ENCODE results near the gene AGFG1. TPM values are rescaled to one million over a fixed set of nuclear protein-coding genes. Genes with fewer than 3 reads are reported as not detected.

The AGFG1 gene
- polyA plus RNA-seq (2013, experiment 1 of 2) = 68.7 TPM
- polyA plus RNA-seq (2013, experiment 2 of 2) = 69.9 TPM

- Histone ChIP-seq H2BK15ac (replicated peaks; ENCODE audit: low read depth) (no peak within 1 kb of the TSS), H3K9ac (ENCODE audit: low read length) (peak within 1 kb of the TSS; percentile 92), H2BK5ac (ENCODE audit: low read length) (no peak within 1 kb of the TSS), H3K27ac (ENCODE audit: low read depth, low read length) (peak within 1 kb of the TSS; percentile 60), H4K8ac (ENCODE audit: low read depth, low read length) (no peak within 1 kb of the TSS), H2AK5ac (ENCODE audit: low read length) (no peak within 1 kb of the TSS), H3K4me1 (ENCODE audit: control insufficient read depth, low read depth, low read length) (no peaks in the 10 kb centered on the region), H3K56ac (ENCODE audit: low read length) (peak within 1 kb of the TSS; percentile 95), H3K4me3 (ENCODE audit: low read length) (peak within 1 kb of the TSS; percentile 91), H3K4me2 (ENCODE audit: low read length) (peak within 1 kb of the TSS; percentile 66), H3K23ac (ENCODE audit: low read length) (peak within 1 kb of the TSS; percentile 91), H4K5ac (ENCODE audit: low read length) (no peak within 1 kb of the TSS), H3K18ac (ENCODE audit: low read length) (peak within 1 kb of the TSS; percentile 97), H3K27me3 (ENCODE audit: insufficient read depth, low read length, poor library complexity) (no peaks in the 10 kb centered on the region), H3K36me3 (ENCODE audit: control insufficient read depth, insufficient read depth, low read length) (no peaks in the 10 kb centered on the region), H2BK120ac (ENCODE audit: low read depth, low read length) (no peak within 1 kb of the TSS), H3K79me2 (ENCODE audit: control insufficient read depth, insufficient read depth, low read length) (peaks cover 38% of the 10 kb centered on the region), H3K4ac (ENCODE audit: low read depth, low read length) (peak within 1 kb of the TSS; percentile 83), H3K79me1 (ENCODE audit: low read length) (no peaks in the 10 kb centered on the region)
- DNase-seq = peak; percentile 88
- WGBS (ENCODE audit: extremely low coverage, insufficient coverage, low lambda C conversion rate) = no CpG with 5 or more reads among the region's 28 CpGs
These were observed at the start of gene AGFG1 for GRCh38 chr2:227471924-227472264. TSS of gene AGFG1 (plus strand) at chr2:227472156. CDS start at chr2:227472422, 266 bp downstream.

DNA sequence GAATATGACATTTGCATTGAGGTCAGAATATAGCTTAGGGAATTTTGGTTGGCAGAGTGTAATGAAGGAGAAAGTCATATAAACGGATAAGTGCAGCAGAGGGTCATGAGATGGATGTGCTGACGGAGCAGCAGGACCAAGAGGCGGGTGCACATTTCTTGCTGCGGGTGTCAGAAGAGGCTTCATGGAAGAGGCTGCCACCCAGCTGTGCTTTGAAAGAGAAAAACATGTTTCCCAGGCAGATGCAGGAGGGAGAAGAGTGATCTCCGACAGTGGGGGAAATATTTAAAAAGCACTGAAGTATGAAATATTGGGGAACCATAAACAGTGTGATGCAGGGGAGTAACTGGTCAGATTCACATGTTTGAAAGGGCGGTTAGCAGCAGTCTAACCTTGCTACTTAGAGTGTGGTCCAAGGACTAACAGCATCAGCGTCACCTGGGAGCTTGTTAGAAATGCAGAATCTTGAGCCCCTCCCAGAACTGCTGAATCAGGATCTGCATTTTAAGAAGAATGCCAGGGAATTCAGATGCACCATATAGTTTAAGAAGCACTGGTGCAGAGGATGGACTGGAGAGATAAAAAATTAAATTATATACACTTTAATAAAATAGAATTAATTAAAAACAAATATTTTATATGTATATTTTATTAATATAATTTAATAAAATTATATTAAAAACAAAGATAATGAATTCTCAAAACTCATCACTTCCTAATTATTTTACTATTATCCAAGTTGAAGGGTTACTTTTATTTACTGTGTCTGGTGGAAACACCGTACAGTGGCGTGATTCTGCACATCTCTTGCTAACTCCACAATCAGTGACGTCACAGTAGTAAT is 48.1 kb upstream of the AGFG1 start:
- Histone ChIP-seq H3K36me3 (ENCODE audit: control insufficient read depth, insufficient read depth, low read length) (no peaks in the 10 kb centered on the region), H3K4me1 (ENCODE audit: control insufficient read depth, low read depth, low read length) (no peaks in the 10 kb centered on the region), H3K4me2 (ENCODE audit: low read length) (no peak overlapping the region), H3K79me1 (ENCODE audit: low read length) (no peaks in the 10 kb centered on the region), H3K9ac (ENCODE audit: low read length) (no peak overlapping the region), H3K18ac (ENCODE audit: low read length) (no peak overlapping the region), H3K4me3 (ENCODE audit: low read length) (no peak overlapping the region), H3K23ac (ENCODE audit: low read length) (no peak overlapping the region), H3K27ac (ENCODE audit: low read depth, low read length) (no peak overlapping the region), H3K56ac (ENCODE audit: low read length) (no peak overlapping the region), H4K8ac (ENCODE audit: low read depth, low read length) (no peak overlapping the region), H2AK5ac (ENCODE audit: low read length) (no peak overlapping the region), H2BK15ac (replicated peaks; ENCODE audit: low read depth) (no peak overlapping the region), H3K79me2 (ENCODE audit: control insufficient read depth, insufficient read depth, low read length) (no peaks in the 10 kb centered on the region), H3K4ac (ENCODE audit: low read depth, low read length) (no peak overlapping the region), H2BK120ac (ENCODE audit: low read depth, low read length) (no peak overlapping the region), H4K5ac (ENCODE audit: low read length) (no peak overlapping the region), H3K27me3 (ENCODE audit: insufficient read depth, low read length, poor library complexity) (no peaks in the 10 kb centered on the region), H2BK5ac (ENCODE audit: low read length) (no peak overlapping the region)
- WGBS (ENCODE audit: extremely low coverage, insufficient coverage, low lambda C conversion rate) = no CpG with 5 or more reads among the region's 10 CpGs
- DNase-seq = no peak

DNA sequence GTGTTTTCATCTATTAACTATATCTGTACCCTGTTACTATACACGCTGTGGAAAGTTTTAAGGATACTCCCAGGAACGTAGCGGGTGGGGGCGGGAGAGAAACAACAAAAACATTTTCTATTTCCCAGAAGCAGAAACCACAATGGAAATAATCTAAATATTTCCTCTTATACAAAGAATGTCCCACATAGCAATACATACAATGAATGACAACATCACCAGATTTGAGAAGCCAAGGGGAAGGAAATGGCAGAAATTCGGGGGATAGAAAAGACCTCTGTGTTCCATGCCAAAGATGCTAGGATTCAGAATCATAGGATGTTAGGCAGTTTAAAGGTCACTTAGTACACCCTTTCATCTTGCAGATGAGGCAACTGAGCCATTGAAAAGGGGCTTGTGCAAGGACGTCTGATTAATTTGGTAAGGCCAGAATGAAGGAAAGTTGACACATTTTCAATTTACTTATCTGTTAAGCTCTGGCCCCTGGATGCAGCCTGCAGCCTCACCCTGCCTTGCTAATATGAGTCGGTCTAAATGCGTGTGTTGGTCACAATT is 43.1 kb upstream of the AGFG1 start:
- no peak overlapping the region for H2AK5ac ChIP-seq (ENCODE audit: low read length)
- no peak overlapping the region for H3K18ac ChIP-seq (ENCODE audit: low read length)
- H3K9ac ChIP-seq (ENCODE audit: low read length) = no peak overlapping the region
- H4K8ac ChIP-seq (ENCODE audit: low read depth, low read length) = no peak overlapping the region
- no peaks in the 10 kb centered on the region for H3K4me1 ChIP-seq (ENCODE audit: control insufficient read depth, low read depth, low read length)
- no peaks in the 10 kb centered on the region for H3K36me3 ChIP-seq (ENCODE audit: control insufficient read depth, insufficient read depth, low read length)
- H4K5ac ChIP-seq (ENCODE audit: low read length) = no peak overlapping the region
- no peak for DNase-seq
- no peak overlapping the region for H3K56ac ChIP-seq (ENCODE audit: low read length)
- no peak overlapping the region for H2BK15ac ChIP-seq (replicated peaks; ENCODE audit: low read depth)
- H3K23ac ChIP-seq (ENCODE audit: low read length) = no peak overlapping the region
- no peak overlapping the region for H3K4ac ChIP-seq (ENCODE audit: low read depth, low read length)
- no peaks in the 10 kb centered on the region for H3K79me1 ChIP-seq (ENCODE audit: low read length)
- H3K27ac ChIP-seq (ENCODE audit: low read depth, low read length) = no peak overlapping the region
- H3K79me2 ChIP-seq (ENCODE audit: control insufficient read depth, insufficient read depth, low read length) = no peaks in the 10 kb centered on the region
- no peak overlapping the region for H2BK5ac ChIP-seq (ENCODE audit: low read length)
- H3K4me2 ChIP-seq (ENCODE audit: low read length) = no peak overlapping the region
- H3K27me3 ChIP-seq (ENCODE audit: insufficient read depth, low read length, poor library complexity) = no peaks in the 10 kb centered on the region
- no CpG with 5 or more reads among the region's 8 CpGs for WGBS (ENCODE audit: extremely low coverage, insufficient coverage, low lambda C conversion rate)
- H2BK120ac ChIP-seq (ENCODE audit: low read depth, low read length) = no peak overlapping the region
- H3K4me3 ChIP-seq (ENCODE audit: low read length) = no peak overlapping the region

- no peak overlapping the region for H2AK5ac ChIP-seq (ENCODE audit: low read length)
- no peaks in the 10 kb centered on the region for H3K27me3 ChIP-seq (ENCODE audit: insufficient read depth, low read length, poor library complexity)
- H3K79me2 ChIP-seq (ENCODE audit: control insufficient read depth, insufficient read depth, low read length) = no peaks in the 10 kb centered on the region
- no peak overlapping the region for H3K27ac ChIP-seq (ENCODE audit: low read depth, low read length)
- no peaks in the 10 kb centered on the region for H3K79me1 ChIP-seq (ENCODE audit: low read length)
- H2BK15ac ChIP-seq (replicated peaks; ENCODE audit: low read depth) = no peak overlapping the region
- H3K4ac ChIP-seq (ENCODE audit: low read depth, low read length) = no peak overlapping the region
- H3K4me3 ChIP-seq (ENCODE audit: low read length) = no peak overlapping the region
- no peaks in the 10 kb centered on the region for H3K4me1 ChIP-seq (ENCODE audit: control insufficient read depth, low read depth, low read length)
- no peak overlapping the region for H3K4me2 ChIP-seq (ENCODE audit: low read length)
- no CpG with 5 or more reads among the region's 3 CpGs for WGBS (ENCODE audit: extremely low coverage, insufficient coverage, low lambda C conversion rate)
- H4K5ac ChIP-seq (ENCODE audit: low read length) = no peak overlapping the region
- H2BK120ac ChIP-seq (ENCODE audit: low read depth, low read length) = no peak overlapping the region
- no peaks in the 10 kb centered on the region for H3K36me3 ChIP-seq (ENCODE audit: control insufficient read depth, insufficient read depth, low read length)
- no peak for DNase-seq
- no peak overlapping the region for H3K9ac ChIP-seq (ENCODE audit: low read length)
- no peak overlapping the region for H3K56ac ChIP-seq (ENCODE audit: low read length)
- no peak overlapping the region for H3K18ac ChIP-seq (ENCODE audit: low read length)
- H3K23ac ChIP-seq (ENCODE audit: low read length) = no peak overlapping the region
- H2BK5ac ChIP-seq (ENCODE audit: low read length) = no peak overlapping the region
- H4K8ac ChIP-seq (ENCODE audit: low read depth, low read length) = no peak overlapping the region
These were observed 41.3 kb upstream of the AGFG1 start for GRCh38 chr2:227430639-227431038.

- Histone ChIP-seq H3K4me1 (ENCODE audit: control insufficient read depth, low read depth, low read length) (no peaks in the 10 kb centered on the region), H3K27ac (ENCODE audit: low read depth, low read length) (no peak overlapping the region), H3K79me2 (ENCODE audit: control insufficient read depth, insufficient read depth, low read length) (no peaks in the 10 kb centered on the region), H2AK5ac (ENCODE audit: low read length) (no peak overlapping the region), H4K5ac (ENCODE audit: low read length) (no peak overlapping the region), H3K4me2 (ENCODE audit: low read length) (no peak overlapping the region), H2BK5ac (ENCODE audit: low read length) (no peak overlapping the region), H3K27me3 (ENCODE audit: insufficient read depth, low read length, poor library complexity) (no peaks in the 10 kb centered on the region), H3K9ac (ENCODE audit: low read length) (no peak overlapping the region), H3K79me1 (ENCODE audit: low read length) (no peaks in the 10 kb centered on the region), H3K36me3 (ENCODE audit: control insufficient read depth, insufficient read depth, low read length) (no peaks in the 10 kb centered on the region), H3K4ac (ENCODE audit: low read depth, low read length) (no peak overlapping the region), H3K56ac (ENCODE audit: low read length) (no peak overlapping the region), H3K23ac (ENCODE audit: low read length) (no peak overlapping the region), H4K8ac (ENCODE audit: low read depth, low read length) (no peak overlapping the region), H3K18ac (ENCODE audit: low read length) (no peak overlapping the region), H2BK120ac (ENCODE audit: low read depth, low read length) (no peak overlapping the region), H3K4me3 (ENCODE audit: low read length) (peak overlapping the region; percentile 12), H2BK15ac (replicated peaks; ENCODE audit: low read depth) (no peak overlapping the region)
- no peak for DNase-seq
- no CpG with 5 or more reads among the region's 2 CpGs for WGBS (ENCODE audit: extremely low coverage, insufficient coverage, low lambda C conversion rate)
These were observed 38.8 kb upstream of the AGFG1 start for GRCh38 chr2:227433171-227433570.
